NT2/D1 (cell line): ENCODE data around the gene OR2Z1.
"Not testable (repeated sequence)": the region's sequence is repeated elsewhere in the genome, so short reads cannot be mapped to it uniquely, and the experiment has no call there.

Experiments
- DNase-seq: peaks from one replicate; pipeline ENCODE4 v3.0.0-alpha.2; 2011; ENCODE audit warnings: low read depth, low spot score
- H3K27me3 ChIP-seq: 2 replicates; pipeline ENCODE4 v1.6.0; 2011; ENCODE audit warnings: mild to moderate bottlenecking; ENCODE audit not compliant: insufficient read length, insufficient read depth
- H3K36me3 ChIP-seq: 2 replicates; pipeline ENCODE4 v1.6.1; 2011; ENCODE audit warnings: mild to moderate bottlenecking, low read length, mixed read lengths; ENCODE audit not compliant: insufficient read depth, insufficient read length
- H3K4me1 ChIP-seq: 2 replicates; pipeline ENCODE4 v1.5.1; 2011; ENCODE audit not compliant: insufficient read depth, insufficient read length
- H3K4me3 ChIP-seq: 2 replicates; pipeline ENCODE4 v1.5.1; 2011; ENCODE audit warnings: low read depth; ENCODE audit not compliant: insufficient read length
- H3K9ac ChIP-seq: 2 replicates; pipeline ENCODE4 v1.6.0; 2011; ENCODE audit warnings: low read depth; ENCODE audit not compliant: insufficient read length
- H3K9me3 ChIP-seq: 2 replicates; pipeline ENCODE4 v1.5.1; 2011; ENCODE audit warnings: mild to moderate bottlenecking, low read length; ENCODE audit not compliant: insufficient read depth
- SUZ12 ChIP-seq: IDR thresholded peaks from 2 replicates; pipeline ENCODE4 v1.6.1; 2011; ENCODE audit not compliant: insufficient read length, insufficient read depth; ENCODE audit errors: extremely low read depth
- YY1 ChIP-seq: IDR thresholded peaks from 2 replicates; pipeline ENCODE4 v1.6.1; 2011; ENCODE audit not compliant: insufficient read length, insufficient read depth
- ZNF274 ChIP-seq: IDR thresholded peaks from 2 replicates; pipeline ENCODE4 v1.6.1; 2011; ENCODE audit warnings: mild to moderate bottlenecking, low read depth, low read length

OR2Z1 gene

DNA sequence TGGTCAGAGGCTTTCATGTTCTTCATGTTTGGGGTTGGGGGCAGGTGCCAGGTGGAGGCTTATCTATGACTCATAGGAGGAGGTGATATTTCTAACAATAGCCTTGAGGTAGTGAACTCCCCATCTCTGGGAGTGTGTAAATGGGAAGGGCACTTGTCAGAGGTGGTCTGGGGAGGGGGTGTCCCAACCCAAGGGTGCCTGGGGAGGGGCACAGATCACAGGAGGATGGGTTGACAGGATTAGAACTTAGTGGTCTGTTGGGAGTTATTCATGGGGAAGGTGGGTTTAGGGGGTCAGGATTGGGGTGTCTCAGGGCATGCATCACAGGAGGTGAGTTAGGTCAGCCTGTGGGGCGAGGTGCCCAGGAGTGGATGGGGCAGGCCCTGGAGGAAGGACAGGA, 24.4 kb upstream of the OR2Z1 start:
- H3K4me1 ChIP-seq = peaks cover 5% of the 10 kb centered on the region

GRCh38 chr19:8697671-8698432, 23.6 kb upstream of the OR2Z1 start:
- Histone ChIP-seq H3K4me3 (no peak overlapping the region), H3K9me3 (no peaks in the 10 kb centered on the region), H3K9ac (no peak overlapping the region), H3K4me1 (peaks cover 5% of the 10 kb centered on the region), H3K27me3 (no peaks in the 10 kb centered on the region), H3K36me3 (no peaks in the 10 kb centered on the region)
- TF ChIP-seq SUZ12 (no peak), YY1 (no peak), ZNF274 (no peak)
- no peak for DNase-seq

More for the DNA sequence above, 24.4 kb upstream of the OR2Z1 start:
- TF ChIP-seq YY1 (no peak), SUZ12 (no peak), ZNF274 (no peak)
- Histone ChIP-seq H3K27me3 (no peaks in the 10 kb centered on the region), H3K9me3 (no peaks in the 10 kb centered on the region), H3K9ac (no peak overlapping the region), H3K4me3 (no peak overlapping the region), H3K36me3 (no peaks in the 10 kb centered on the region)
- no peak for DNase-seq

DNA sequence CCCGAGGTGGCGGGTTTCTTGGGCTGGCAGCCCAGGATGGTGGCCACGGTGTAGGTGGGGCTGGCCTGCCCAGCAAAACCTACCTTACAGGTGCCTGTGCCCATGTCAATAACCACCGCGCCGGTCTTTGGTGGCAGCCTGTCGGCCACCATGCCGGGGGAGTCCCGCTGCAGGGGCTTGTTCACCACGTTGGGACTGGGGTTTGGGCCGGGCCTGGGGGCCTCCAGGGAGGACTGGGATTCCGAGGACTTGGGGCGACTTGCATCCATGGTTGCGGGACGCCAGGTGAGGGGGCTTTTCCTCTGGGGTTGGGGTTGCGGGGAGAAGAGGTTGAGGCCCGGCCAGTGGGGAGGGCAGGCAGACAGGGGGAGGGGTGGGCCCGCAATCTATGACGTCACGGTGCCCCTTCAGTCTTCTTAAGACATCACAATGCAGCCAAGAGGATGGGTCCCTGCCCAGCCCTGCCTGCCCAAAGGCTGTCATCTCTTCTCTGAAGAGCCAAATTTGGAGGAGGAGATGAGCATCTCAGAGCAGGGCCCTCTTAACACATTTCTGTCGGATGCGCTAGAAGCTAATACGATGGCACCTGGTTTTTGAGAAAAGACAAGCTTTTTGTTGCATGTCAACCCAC, 22.9 kb upstream of the OR2Z1 start, which contains the start of gene ACTL9:
Gene ACTL9, minus strand, starts transcription at position 363 of the 631 bp plus-strand sequence. Its CDS starts 94 bp downstream, at position 269.
- no peak within 1 kb of the TSS for H3K9ac ChIP-seq
- no peaks in the 10 kb centered on the region for H3K9me3 ChIP-seq
- TF ChIP-seq YY1 (no peak), SUZ12 (no peak), ZNF274 (no peak)
- no peak within 1 kb of the TSS for H3K4me3 ChIP-seq
- peaks cover 5% of the 10 kb centered on the region for H3K4me1 ChIP-seq
- no peaks in the 10 kb centered on the region for H3K36me3 ChIP-seq
- no peak for DNase-seq
- H3K27me3 ChIP-seq = no peaks in the 10 kb centered on the region

GRCh38 chr19:8699908-8700307, 21.5 kb upstream of the OR2Z1 start:
- no peak for TF ChIP-seq SUZ12
- no peak for TF ChIP-seq YY1
- TF ChIP-seq ZNF274 = no peak
- Histone ChIP-seq H3K9ac (no peak overlapping the region), H3K9me3 (no peaks in the 10 kb centered on the region), H3K4me3 (no peak overlapping the region), H3K36me3 (no peaks in the 10 kb centered on the region), H3K27me3 (no peaks in the 10 kb centered on the region), H3K4me1 (peaks cover 5% of the 10 kb centered on the region)
- no peak for DNase-seq

DNA sequence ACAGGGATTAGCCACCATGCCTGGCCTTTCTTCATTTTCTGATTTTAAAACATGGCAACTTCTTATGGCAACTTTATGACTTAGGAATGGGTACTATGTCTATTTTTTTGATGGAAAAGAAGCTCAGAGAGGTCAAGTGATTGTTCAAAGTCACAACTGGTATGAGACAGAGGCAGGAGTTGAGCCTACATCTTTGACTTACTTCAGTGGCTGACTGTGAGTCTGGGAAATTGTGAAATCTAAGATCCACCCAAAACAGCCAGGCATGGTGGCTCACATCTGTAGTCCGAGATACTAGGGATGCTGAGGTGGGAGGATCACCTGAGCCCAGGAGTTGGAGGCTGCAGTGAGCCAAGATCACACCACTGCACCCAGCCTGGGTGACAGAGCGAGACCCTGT, 20.5 kb upstream of the OR2Z1 start:
- Histone ChIP-seq H3K4me3 (no peak overlapping the region), H3K27me3 (no peaks in the 10 kb centered on the region), H3K36me3 (no peaks in the 10 kb centered on the region), H3K9me3 (no peaks in the 10 kb centered on the region), H3K9ac (no peak overlapping the region), H3K4me1 (peaks cover 5% of the 10 kb centered on the region)
- no peak for DNase-seq
- no peak for TF ChIP-seq SUZ12
- no peak for TF ChIP-seq YY1
- no peak for TF ChIP-seq ZNF274

DNA sequence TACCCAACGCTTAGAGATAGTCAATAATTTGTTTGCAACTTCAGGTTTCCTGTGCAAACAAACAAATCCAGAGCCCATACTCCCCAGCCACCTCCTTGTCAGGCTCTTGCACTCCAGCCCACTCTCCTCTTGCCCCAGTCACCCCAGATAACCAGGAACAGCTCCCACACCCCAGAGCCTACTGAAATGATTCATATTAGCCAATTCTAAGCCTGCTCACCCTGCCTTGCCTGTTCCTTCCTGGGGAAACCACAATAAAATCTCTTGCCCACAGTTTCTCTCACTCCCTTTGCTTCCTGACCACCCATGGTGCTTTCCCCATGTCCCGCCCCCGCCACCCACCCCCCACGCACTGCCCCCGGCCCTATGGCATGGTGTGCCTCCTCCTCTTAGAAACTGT, 19.1 kb upstream of the OR2Z1 start:
- TF ChIP-seq SUZ12 (no peak), YY1 (no peak), ZNF274 (no peak)
- no peaks in the 10 kb centered on the region for H3K27me3 ChIP-seq
- H3K4me1 ChIP-seq = peaks cover 5% of the 10 kb centered on the region
- H3K9me3 ChIP-seq = no peaks in the 10 kb centered on the region
- DNase-seq = no peak
- no peak overlapping the region for H3K4me3 ChIP-seq
- no peak overlapping the region for H3K9ac ChIP-seq
- no peaks in the 10 kb centered on the region for H3K36me3 ChIP-seq

DNA sequence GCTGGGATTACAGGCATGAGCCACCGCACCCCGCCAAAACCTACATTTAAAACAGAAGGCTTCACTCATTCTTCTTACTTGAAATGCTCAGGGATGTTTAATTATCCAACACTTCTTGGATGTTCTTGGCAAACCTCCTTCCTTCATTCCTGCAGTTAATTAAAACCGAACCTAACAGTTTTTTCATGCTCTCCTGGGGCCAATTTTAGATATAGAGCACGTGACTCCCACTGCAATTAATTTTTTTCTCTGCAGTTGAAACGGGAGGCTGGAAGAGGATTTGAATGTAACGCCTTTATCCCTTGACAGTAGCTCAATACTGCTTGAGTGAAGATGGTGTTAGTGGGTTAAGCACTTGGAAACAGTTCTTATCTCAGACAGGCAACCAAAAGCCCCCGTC, 18.2 kb upstream of the OR2Z1 start:
- Histone ChIP-seq H3K9ac (no peak overlapping the region), H3K36me3 (no peaks in the 10 kb centered on the region), H3K4me1 (peaks cover 2% of the 10 kb centered on the region), H3K27me3 (no peaks in the 10 kb centered on the region), H3K9me3 (no peaks in the 10 kb centered on the region), H3K4me3 (no peak overlapping the region)
- TF ChIP-seq ZNF274 = no peak
- no peak for TF ChIP-seq YY1
- TF ChIP-seq SUZ12 = no peak
- DNase-seq = no peak

DNA sequence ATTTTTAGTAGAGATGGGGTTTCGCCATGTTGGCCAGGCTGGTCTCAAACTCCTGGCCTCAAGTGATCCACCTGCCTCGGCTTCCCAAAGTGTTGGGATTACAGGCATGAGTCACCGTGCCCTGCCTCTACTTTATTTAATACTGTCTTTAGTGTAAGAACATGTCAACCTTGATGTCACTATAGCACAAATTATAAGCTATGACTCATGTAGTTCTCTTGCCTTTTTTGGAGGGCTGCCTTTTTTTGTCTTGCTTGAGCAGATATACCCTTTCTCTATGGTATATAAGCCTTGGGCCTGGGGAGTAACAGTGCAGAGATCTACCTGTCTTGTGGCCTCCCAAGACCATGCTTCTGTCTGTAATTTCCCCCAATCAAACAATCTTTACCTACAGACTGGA, 16.1 kb upstream of the OR2Z1 start:
- not testable (repeated sequence) for DNase-seq, H3K9ac ChIP-seq, H3K36me3 ChIP-seq, H3K9me3 ChIP-seq, H3K27me3 ChIP-seq, H3K4me1 ChIP-seq, H3K4me3 ChIP-seq
